ENCODE measurements around the gene ADAT2.

Gene ADAT2

DNA sequence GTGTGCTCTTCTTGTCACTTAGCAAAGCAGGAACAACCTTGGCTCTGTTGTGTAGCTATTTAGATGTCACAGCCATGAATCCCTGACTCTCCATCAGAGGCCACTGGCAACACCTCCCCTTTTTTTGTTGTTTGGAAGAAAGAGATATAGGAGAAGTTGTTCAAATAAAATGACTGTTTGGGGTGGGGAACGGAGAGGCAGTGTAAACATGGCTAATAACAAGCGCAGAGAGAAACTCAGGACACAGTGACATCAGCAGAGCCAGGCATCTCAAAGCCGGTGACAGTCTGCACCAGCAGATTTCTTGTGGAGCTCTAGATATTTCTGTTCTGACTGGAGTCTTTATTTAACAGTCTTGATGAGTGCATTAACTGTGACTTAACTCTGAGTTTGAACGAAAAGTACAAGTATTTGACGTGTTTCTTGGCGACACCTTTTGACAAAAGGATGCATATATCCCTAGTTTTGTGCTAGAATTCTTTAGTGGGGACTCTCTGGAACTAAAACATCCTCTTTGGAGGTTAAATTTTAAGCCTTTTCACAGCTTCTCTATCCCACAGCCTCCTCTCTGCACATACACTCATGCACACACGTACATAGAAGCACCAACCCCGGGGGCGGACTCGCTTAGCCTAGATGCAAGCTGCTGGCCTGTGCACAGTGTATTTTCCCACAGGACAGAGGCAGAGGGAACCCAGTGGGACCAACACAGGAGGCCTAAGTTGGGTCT is 53.8 kb downstream of the ADAT2 start:
- no peak for DNase-seq

DNA sequence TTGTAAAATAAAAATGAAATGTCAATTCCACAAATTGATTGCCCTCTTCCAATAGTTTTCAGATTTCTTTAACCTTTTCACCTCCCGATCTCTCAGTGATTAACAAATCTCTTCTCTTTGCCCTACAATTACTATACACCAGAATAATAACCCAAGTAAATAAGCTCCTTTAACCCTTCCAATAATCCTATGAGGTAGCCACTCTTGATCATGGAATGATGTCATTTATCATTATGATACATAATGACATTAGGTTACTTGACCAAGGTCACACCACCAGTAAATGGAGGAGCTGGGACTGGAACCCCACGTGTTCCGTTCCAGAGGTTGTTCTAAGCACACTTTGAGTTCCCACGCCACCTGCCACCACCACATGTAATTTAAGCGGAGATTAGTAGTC is 54.8 kb downstream of the ADAT2 start:
- DNase-seq, result no peak

DNA sequence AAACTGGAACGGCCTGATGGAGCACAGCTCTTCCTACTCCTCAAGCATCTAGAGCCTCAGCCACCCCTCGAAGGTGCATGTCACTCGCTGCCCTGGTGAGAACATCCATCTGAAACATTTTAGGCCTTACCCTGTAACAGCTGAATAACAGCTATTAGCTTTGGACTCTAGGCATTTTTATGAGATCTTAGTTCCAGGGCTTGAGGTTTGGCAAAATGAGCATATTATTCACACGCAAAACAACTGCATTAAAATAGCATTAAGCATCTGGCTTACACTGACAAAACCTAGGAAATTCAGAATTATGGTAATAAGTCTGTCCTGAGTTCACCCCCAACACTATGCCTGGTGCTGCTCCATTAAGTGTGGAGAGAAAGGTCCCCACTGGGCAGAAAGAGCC is 56.1 kb downstream of the ADAT2 start:
- no peak for DNase-seq

DNA sequence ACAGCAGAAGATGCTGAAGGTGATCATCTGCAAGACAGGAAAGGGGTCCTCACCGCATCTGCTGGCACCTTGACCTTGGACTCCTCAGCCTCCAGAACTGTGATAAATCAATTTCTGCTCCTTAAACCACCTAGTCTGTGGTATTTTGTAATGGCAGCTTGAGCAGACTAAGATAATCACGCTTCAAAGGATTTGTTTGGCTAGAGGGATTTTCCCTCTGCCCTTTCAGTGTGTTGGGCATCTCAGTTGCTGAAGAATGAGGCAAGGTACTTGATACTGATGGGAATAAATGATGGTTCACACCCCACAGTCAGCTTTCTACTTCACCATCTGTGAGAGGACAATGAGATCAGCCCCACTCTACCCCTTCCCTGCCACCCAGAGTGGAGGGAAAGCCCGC is 60.2 kb downstream of the ADAT2 start:
- DNase-seq, result no peak

DNA sequence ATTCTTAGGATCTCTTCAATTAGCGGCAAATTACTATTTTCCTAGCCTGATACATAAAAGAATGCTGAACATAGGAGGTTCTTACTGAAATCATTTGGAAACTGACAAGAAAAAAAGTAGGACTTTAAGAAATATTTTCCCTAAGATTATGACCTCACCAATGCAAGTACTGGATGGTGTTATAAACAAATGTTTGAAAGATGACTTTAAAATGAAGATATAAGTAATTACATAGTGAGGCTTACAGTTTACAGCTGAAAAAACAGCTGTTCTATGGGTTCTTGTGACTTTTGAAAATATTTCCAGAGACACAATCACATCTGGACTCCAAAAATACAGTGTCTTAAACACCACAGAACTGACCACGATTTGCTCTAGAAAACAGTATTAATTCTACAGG is 64.9 kb downstream of the ADAT2 start:
- DNase-seq, result no peak

DNA sequence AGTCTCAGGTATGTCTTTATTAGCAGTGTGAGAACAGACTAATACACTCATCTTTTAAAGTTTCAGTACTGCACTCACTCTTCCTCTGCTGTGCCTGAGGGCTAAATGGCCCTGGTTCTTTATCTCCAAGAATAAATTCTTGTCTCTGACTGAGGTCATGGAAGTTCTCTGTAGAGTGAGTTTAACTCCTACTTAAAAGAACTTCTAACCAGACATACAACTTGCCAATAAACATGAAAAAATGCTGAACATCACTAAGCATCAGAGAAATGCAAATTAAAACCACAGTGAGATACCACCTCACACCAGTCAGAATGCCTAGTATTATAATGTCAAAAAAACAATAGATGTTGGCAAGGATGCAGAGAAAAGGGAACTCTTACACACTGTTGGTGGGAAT is 73.6 kb downstream of the ADAT2 start:
- DNase-seq, result no peak

DNA sequence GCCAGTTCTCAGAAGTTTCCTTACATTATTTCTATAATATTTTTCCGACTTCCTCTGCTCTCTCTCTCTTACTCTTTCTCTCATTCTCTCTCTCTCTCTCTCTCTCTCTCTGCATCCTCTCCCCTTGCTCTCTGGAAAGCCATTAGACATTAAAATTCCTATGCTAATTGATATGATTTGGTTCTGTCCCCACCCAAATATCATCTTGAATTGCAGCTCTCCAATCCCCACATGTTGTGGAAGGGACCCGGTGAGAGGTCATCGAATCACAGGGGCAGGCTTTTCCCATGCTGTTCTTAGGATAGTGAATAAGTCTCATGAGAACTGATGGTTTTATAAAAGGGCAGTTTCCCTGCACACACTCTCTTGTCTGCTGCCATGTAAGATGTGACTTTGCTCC is 74.1 kb downstream of the ADAT2 start:
- no peak for DNase-seq

DNA sequence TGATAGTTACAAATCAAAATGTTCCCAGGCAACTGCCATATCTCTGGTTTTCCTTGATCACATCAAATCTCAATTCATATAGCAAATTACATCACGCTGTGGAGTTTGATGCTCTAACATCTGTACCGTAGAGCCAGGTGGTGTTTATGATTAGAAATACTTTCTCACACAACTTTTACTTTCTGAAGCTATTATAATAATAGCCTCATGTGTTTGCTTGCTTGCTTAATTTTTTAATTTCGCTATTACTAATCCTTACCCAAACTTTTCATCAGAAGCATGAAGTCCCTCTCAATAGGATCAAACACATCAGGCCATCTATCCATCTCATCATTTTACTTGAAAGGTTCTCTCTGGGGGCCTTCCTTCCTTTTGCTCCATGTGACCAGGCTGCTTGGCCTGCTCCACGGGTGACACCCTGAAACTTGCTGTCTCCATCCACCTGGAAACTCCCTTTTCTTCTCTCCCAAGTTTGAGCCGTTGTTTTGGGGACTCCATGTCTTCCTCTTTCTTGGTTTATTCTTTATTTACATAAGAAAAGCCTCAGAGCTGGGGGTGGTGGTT is 75.4 kb downstream of the ADAT2 start:
- no peak for DNase-seq

DNA sequence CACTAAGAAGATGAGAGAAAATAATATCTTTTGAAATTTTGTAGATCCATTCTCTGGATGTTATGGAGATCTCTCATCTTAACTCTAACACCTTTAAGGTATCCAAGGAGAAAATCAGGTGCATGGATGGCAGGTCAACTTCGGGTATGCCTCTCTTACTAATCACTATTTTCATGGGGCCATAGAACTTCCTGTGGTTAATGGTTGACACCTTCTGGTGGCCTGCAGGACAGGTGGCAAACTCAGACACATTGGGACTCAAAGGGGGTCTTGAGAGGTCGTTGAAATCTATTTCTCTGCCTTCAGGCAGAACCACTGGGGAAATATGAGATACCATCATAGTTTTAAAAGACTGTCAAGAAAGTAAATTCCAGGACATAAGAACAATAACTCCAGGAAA is 76.5 kb downstream of the ADAT2 start:
- no peak for DNase-seq

All from CD4-positive, alpha-beta T cell treated with Interferon gamma for 1 hour (primary cell).